Mucosa of descending colon (tissue), 3 donors: ENCODE results near the gene NDUFS4. TPM values are rescaled to one million over a fixed set of nuclear protein-coding genes. Genes with fewer than 3 reads are reported as not detected.
A peak's percentile ranks its signal among the peaks of the same experiment; 100 is the strongest.

Source experiments
- ATAC-seq: fragments of 200-7000 bp; cut with Tn5 transposase; one replicate; pipeline ENCODE4 v1.9.1; 2020; ENCODE audit warnings: mild to moderate bottlenecking, moderate library complexity
- DNase-seq, 3 donors: peaks; one replicate each; pipeline ENCODE4 v3.0.0-alpha.2; 2020
- H3K36me3 ChIP-seq: fragments of 200-600 bp; one replicate; pipeline ENCODE4 v1.8.0; 2021; ENCODE audit warnings: low read depth, mild to moderate bottlenecking
- H3K4me1 ChIP-seq: fragments of 200-600 bp; one replicate; pipeline ENCODE4 v1.8.0; 2021; ENCODE audit warnings: low read depth, mild to moderate bottlenecking
- H3K4me3 ChIP-seq: fragments of 200-600 bp; one replicate; pipeline ENCODE4 v1.8.0; 2021; ENCODE audit warnings: mild to moderate bottlenecking
- H3K9me3 ChIP-seq: fragments of 200-600 bp; one replicate; pipeline ENCODE4 v1.8.0; 2021; ENCODE audit warnings: mild to moderate bottlenecking
- intact Hi-C, 2 donors: fragments of 100-400 bp; cut with DNase I in 1 of 2; cut with micrococcal nuclease in 1 of 2; formaldehyde crosslinking; loops; one replicate each; pipeline versions ENCODE4 v1.11.0 to v1.11.1; 2022; cut with DNase I, micrococcal nuclease
- total RNA-seq, 3 donors: library from RNA; stranded (reverse); fragmentation: NEBNext Ultra II Directional in 2 of 3; extraction: Animal tissue kit (Norgen Biotek cat#: 25700) in 2 of 3; gene quantifications; one replicate each; pipeline versions ENCODE4 v1.2.1 to v1.2.4, GENCODE V29; 2021 to 2023
- TF ChIP-seq, protein P1 (sequence below): fragments of 200-600 bp; IDR thresholded peaks from one replicate; pipeline ENCODE4 v1.8.0; 2022; ENCODE audit warnings: antibody characterized with exemption, mild to moderate bottlenecking
- donor health status: DM: no; HTN: no; CAD: no; lungs with moderate emphysema.
- donor health status: DM: no; HTN: no; CAD: no.
- donor health status: DM: no; HTN: yes; CAD: no.

NDUFS4 gene
- total RNA-seq, 3 donors from 2014 or later: 83.6 to 96.6 (median 84.9) TPM

DNA sequence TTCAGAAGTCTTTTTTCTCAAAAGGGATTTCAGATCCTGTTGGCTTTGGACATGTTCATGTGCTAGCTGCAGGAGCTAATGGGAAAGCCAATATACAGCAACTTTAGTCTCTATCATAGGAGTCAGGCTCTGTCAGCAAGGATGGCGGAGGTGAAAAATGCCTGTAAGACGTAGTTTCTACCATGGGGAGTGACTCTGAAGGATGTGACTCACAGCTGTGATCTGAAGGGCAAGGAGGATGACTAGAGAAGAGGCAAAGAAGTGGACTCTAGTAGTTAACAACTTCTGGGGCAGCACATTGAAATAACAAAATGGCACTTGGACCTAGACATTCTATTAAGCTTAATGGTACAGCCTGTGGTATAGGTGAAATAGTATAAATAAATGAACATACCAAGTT, 3.1 kb upstream of the NDUFS4 start:
- Histone ChIP-seq H3K9me3 (no peaks in the 10 kb centered on the region), H3K36me3 (no peaks in the 10 kb centered on the region), H3K4me3 (no peak overlapping the region), H3K4me1 (peaks cover 14% of the 10 kb centered on the region)
- TF ChIP-seq, protein P1, sequence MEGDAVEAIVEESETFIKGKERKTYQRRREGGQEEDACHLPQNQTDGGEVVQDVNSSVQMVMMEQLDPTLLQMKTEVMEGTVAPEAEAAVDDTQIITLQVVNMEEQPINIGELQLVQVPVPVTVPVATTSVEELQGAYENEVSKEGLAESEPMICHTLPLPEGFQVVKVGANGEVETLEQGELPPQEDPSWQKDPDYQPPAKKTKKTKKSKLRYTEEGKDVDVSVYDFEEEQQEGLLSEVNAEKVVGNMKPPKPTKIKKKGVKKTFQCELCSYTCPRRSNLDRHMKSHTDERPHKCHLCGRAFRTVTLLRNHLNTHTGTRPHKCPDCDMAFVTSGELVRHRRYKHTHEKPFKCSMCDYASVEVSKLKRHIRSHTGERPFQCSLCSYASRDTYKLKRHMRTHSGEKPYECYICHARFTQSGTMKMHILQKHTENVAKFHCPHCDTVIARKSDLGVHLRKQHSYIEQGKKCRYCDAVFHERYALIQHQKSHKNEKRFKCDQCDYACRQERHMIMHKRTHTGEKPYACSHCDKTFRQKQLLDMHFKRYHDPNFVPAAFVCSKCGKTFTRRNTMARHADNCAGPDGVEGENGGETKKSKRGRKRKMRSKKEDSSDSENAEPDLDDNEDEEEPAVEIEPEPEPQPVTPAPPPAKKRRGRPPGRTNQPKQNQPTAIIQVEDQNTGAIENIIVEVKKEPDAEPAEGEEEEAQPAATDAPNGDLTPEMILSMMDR: no peak
- no peak for DNase-seq
- ATAC-seq: no peak
- intact Hi-C loops: no loop called here

DNA sequence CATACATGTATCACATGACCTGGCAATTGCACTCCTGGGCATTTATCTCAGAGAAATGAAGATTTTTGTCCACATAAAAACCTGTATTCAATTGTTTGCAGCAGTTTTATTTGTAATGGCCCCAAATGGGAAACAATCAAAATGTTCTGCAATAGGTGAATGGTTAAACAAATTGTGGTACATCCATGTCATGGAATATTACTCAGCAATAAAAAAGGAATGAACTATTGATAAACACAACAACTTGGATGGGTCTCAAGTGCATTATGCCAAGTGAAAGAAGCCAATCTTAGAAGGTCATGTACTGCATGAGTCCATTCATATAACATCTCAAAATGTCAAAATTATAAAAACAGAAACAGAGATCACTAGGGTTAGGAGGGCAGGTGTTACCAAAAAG, 1.5 kb upstream of the NDUFS4 start:
- Histone ChIP-seq H3K9me3 (no peaks in the 10 kb centered on the region), H3K4me1 (peaks cover 15% of the 10 kb centered on the region), H3K36me3 (no peaks in the 10 kb centered on the region), H3K4me3 (no peak overlapping the region)
- intact Hi-C loops: no loop called here
- ATAC-seq: no peak
- TF ChIP-seq, protein P1: no peak
- DNase-seq: no peak

DNA sequence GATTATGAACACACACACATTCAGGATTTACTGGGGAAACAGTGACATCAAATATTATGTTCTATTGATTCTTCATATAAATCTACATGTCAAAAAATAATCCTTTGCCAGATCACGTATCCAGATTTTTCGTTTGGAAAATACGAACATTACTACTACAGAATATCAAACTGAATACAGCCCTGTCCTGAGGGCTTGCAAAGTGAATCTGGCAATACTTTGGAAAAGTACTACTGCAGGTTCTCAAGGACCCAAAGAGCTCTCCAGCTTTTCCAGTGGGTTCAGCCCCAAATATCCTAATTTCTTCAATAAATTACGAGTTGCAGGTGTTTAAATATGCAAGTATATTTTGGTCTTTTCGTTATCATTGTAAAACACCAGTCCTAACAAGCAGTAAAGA, 411 bp upstream of the NDUFS4 start:
- no peaks in the 10 kb centered on the region for H3K9me3 ChIP-seq
- DNase-seq (no peak), ATAC-seq (no peak)
- TF ChIP-seq, protein P1: no peak
- H3K4me3 ChIP-seq: peak overlapping the region; percentile 70
- intact Hi-C loops: loop anchor here in 1 of 2 donors (10.0 kb wide), 1 partner anchor 75 kb away; the partner anchor contains the start of gene FST
- peaks cover 15% of the 10 kb centered on the region for H3K4me1 ChIP-seq
- H3K36me3 ChIP-seq: no peaks in the 10 kb centered on the region

DNA sequence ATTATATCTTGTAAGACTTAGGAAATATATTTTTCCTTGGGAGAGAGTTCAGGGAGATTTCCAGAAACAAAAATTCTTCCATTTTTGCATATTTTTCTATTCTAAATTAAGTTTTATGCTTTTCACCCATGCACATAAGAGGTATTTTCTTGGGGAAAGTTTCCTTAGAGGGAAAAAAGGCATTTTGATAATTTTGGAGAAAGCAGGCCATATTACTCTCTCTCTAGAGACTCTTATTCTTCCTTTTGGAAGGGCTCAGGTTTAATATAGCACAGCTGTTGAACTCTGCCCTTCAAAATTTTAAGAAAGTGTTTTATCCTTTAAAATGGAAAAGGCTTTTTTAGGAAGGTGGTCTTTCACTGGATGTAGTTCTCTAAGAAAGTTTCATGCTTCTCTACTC, 8.0 kb downstream of the NDUFS4 start:
- Histone ChIP-seq H3K36me3 (no peaks in the 10 kb centered on the region), H3K4me1 (peaks cover 4% of the 10 kb centered on the region), H3K4me3 (no peak overlapping the region), H3K9me3 (no peaks in the 10 kb centered on the region)
- ATAC-seq (no peak), DNase-seq (no peak)
- TF ChIP-seq, protein P1: no peak
- intact Hi-C loops: loop anchor here in 1 of 2 donors (10.0 kb wide), 1 partner anchor 84 kb away; the partner anchor contains the start of gene FST

DNA sequence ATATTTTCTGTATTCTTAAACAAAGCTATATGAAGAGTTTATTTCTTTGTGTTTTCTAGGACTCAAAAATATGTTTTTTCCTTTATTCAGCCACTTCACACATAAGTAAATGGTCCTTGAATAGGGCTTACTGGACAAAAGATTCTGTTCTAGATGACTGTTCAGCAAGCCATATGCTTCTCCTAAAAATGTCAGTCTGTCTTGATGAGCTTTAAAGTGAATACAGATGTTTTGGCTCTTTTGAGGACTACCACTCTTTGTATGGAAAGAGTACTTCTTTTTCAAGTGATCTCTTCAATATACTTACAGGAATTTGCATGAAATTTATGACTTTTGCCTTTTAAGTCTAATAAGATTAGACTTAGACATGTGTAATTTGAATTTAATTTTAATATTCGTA, 8.4 kb downstream of the NDUFS4 start:
- no peak overlapping the region for H3K4me3 ChIP-seq
- ATAC-seq (no peak), DNase-seq (no peak)
- intact Hi-C loops: loop anchor here in 1 of 2 donors (10.0 kb wide), 1 partner anchor 84 kb away; the partner anchor contains the start of gene FST
- TF ChIP-seq, protein P1: no peak
- peaks cover 4% of the 10 kb centered on the region for H3K4me1 ChIP-seq
- no peaks in the 10 kb centered on the region for H3K9me3 ChIP-seq
- H3K36me3 ChIP-seq: no peaks in the 10 kb centered on the region

DNA sequence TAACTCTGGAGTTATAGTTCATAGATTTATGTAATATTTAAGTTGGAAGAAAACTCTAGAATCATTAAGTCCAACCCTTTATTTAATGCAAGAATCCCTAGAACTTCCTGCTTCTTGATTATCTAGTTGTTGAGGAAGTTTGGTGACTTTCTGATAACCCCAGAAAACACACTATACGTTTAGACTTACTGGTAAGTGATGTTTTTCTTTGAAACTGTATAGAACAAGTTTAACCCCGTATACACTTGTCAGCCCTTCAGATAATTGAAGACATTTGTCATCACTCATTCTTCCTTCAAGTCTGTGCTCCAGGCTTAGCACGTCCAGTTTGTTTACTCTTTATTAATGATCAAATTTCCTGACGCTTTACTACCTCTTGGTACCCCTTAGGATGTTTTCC, 9.0 kb downstream of the NDUFS4 start:
- ATAC-seq: no peak
- intact Hi-C loops: loop anchor here in 1 of 2 donors (10.0 kb wide), 1 partner anchor 85 kb away; the partner anchor contains the start of gene FST

More for the DNA sequence above, 9.0 kb downstream of the NDUFS4 start:
- no peaks in the 10 kb centered on the region for H3K36me3 ChIP-seq
- TF ChIP-seq, protein P1: no peak
- peaks cover 4% of the 10 kb centered on the region for H3K4me1 ChIP-seq
- no peaks in the 10 kb centered on the region for H3K9me3 ChIP-seq
- no peak overlapping the region for H3K4me3 ChIP-seq
- no peak for DNase-seq
